HepG2 (cell line): Measurements from ENCODE around the gene BMX. TPM values are rescaled to one million over a fixed set of nuclear protein-coding genes. Genes with fewer than 3 reads are reported as not detected.

Experiments used
- ATAC-seq: fragments of 200-7000 bp; cut with Tn5 transposase; 3 replicates; pipeline ENCODE4 v1.9.1; 2020; ENCODE audit warnings: mild to moderate bottlenecking, moderate library complexity
- BruUV-seq: library from RNA; stranded (reverse); fragments of 400-500 nt; replicated peaks from 2 replicates; lab custom pipeline; 2021; lab: Mats Ljungman, UMichigan
- CTCF ChIA-PET: fragments of 300-600 bp; formaldehyde crosslinking; extraction: SDS; loops from one replicate; lab custom pipeline; 2021; ENCODE audit warnings: low total read pairs, inconsistent platforms, low intra/inter-chr PET ratio; lab: Yijun Ruan, JAX
- POLR2A ChIA-PET: fragments of 350-600 bp; sonication (Branson Sonifier 250); formaldehyde crosslinking; loops from one replicate; lab custom pipeline; 2020; ENCODE audit warnings: antibody characterized with exemption, inconsistent platforms; lab: Yijun Ruan, JAX
- DNase-seq: peaks from one replicate; pipeline ENCODE4 v3.0.0-alpha.2; 2015; ENCODE audit warnings: low spot score
- FAIRE-seq: peaks from 3 replicates; lab custom pipeline; 2011; peaks lifted over from hg19 to GRCh38; lab: Jason Lieb, UNC
- H2AFZ ChIP-seq: one replicate; pipeline ENCODE4 v1.6.1; 2011; ENCODE audit warnings: low read length, inconsistent platforms
- H3K27ac ChIP-seq: fragments of 300-600 bp; 3 replicates; pipeline ENCODE4 v1.8.0; 2011; ENCODE audit warnings: mixed run types, mild to moderate bottlenecking, mixed read lengths, low read length, inconsistent platforms; ENCODE audit not compliant: insufficient read depth; ENCODE audit errors: extremely low read length
- H3K27me3 ChIP-seq, 2 experiments: fragments of 200-600 bp in 1 of 2; 2 replicates in 1 of 2; 3 replicates in 1 of 2; pipeline versions ENCODE4 v1.6.0 to v1.8.0; 2011; ENCODE audit warnings: low read length in 2 of 2, mild to moderate bottlenecking in 2 of 2, moderate library complexity in 2 of 2, inconsistent platforms in 1 of 2; ENCODE audit not compliant: insufficient read depth in 2 of 2, control insufficient read depth in 1 of 2
- H3K36me3 ChIP-seq, 2 experiments: fragments of 200-600 bp in 1 of 2; replicated peaks in 1 of 2; 2 replicates in 1 of 2; 3 replicates in 1 of 2; pipeline versions ENCODE4 v1.5.1 to v1.8.0; 2011; ENCODE audit warnings: low read length in 2 of 2, inconsistent platforms in 1 of 2; ENCODE audit not compliant: insufficient read depth in 2 of 2, control insufficient read depth in 1 of 2
- H3K4me1 ChIP-seq: 2 replicates; pipeline ENCODE4 v1.5.1; 2012; ENCODE audit warnings: low read length, inconsistent platforms; ENCODE audit not compliant: insufficient read depth
- H3K4me2 ChIP-seq: 2 replicates; pipeline ENCODE4 v1.6.0; 2011; ENCODE audit warnings: low read depth, low read length, inconsistent platforms
- H3K4me3 ChIP-seq, 3 experiments: fragments of 200-600 bp in 1 of 3; sonication (generic), shearing (Covaris generic) in 1 of 3; replicated peaks in 1 of 3; 2 replicates each; pipeline ENCODE4 v1.5.1; 2011 to 2016; ENCODE audit warnings: low read length in 3 of 3, inconsistent platforms in 2 of 3, low read depth in 2 of 3, mild to moderate bottlenecking in 2 of 3, control low read depth in 1 of 3, mixed read lengths in 1 of 3; ENCODE audit not compliant: insufficient read depth in 1 of 3
- H3K79me2 ChIP-seq: one replicate; pipeline ENCODE4 v1.6.1; 2011; ENCODE audit warnings: low read length, inconsistent platforms; ENCODE audit not compliant: insufficient read depth
- H3K9ac ChIP-seq: 2 replicates; pipeline ENCODE4 v1.6.0; 2011; ENCODE audit warnings: mild to moderate bottlenecking, low read depth, low read length, inconsistent platforms; ENCODE audit not compliant: insufficient read depth
- H3K9me3 ChIP-seq: 2 replicates; pipeline ENCODE4 v1.5.1; 2012; ENCODE audit warnings: mild to moderate bottlenecking, low read length
- H4K20me1 ChIP-seq: 2 replicates; pipeline ENCODE4 v1.6.0; 2011; ENCODE audit warnings: inconsistent platforms, mild to moderate bottlenecking, low read length, moderate library complexity; ENCODE audit not compliant: insufficient read depth
- NFE2L2 ChIP-seq: fragments of 150-350 bp; IDR thresholded peaks from 2 replicates; pipeline ENCODE4 v1.6.1; 2014; ENCODE audit warnings: low read length
- WGBS: methylation state at CpG from one replicate; pipeline ENCODE4 v1.1.6; 2017; ENCODE audit warnings: low lambda C conversion rate; 5-methylcytosine and 5-hydroxymethylcytosine counted together
- in situ Hi-C: cut with HindIII; loops from 2 replicates; pipeline ENCODE4 v1.10.0; 2017; ENCODE audit warnings: low pct_unique_long_range_greater_than_20kb; ENCODE audit not compliant: extremely low pct_ligation_motif_present
- intact Hi-C: fragments of 100-400 bp; cut with micrococcal nuclease; formaldehyde crosslinking; loops from one replicate; pipeline ENCODE4 v1.10.0; 2022; ENCODE audit not compliant: unreplicated experiment
- polyA plus RNA-seq, 8 experiments: library from polyadenylated mRNA; depleted of rRNA in 3 of 8; stranded (reverse) in 7 of 8; unstranded in 1 of 8; fragments of >200 nt; fragmentation: Illumina TruSeq in 4 of 8; extraction: Trizol in 4 of 8; gene quantifications; 2 replicates each; pipeline versions ENCODE4 v1.2.1 to v1.2.3, GENCODE V29; 2011 to 2016; ENCODE audit warnings: low read depth in 4 of 8, missing spikeins in 1 of 8, mixed read lengths in 1 of 8; ENCODE audit not compliant: insufficient read depth in 1 of 8
- total RNA-seq, 5 experiments: library from RNA; depleted of rRNA; stranded (reverse); fragments of >200 nt; fragmentation: Illumina TruSeq; extraction: Trizol; gene quantifications; 2 replicates each; pipeline ENCODE4 v1.2.3, GENCODE V29; 2016; ENCODE audit warnings: low read depth in 1 of 5
- TF ChIP-seq, protein P1 (sequence below): sonication (generic); formaldehyde crosslinking; IDR thresholded peaks from 2 replicates; pipeline ENCODE4 v1.5.1; 2020; ENCODE audit warnings: missing genetic modification reagents, mild to moderate bottlenecking, borderline replicate concordance
- TF ChIP-seq, protein P2 (sequence below): sonication (generic); formaldehyde crosslinking; IDR thresholded peaks from 2 replicates; pipeline ENCODE4 v1.4.0; 2020; ENCODE audit warnings: mild to moderate bottlenecking, missing genetic modification reagents

The BMX gene
- total and polyA plus RNA-seq, 2 of the 13 experiments (the other 11 are each of a cell fraction or from before 2014, with no cell fraction given), result not detected

DNA sequence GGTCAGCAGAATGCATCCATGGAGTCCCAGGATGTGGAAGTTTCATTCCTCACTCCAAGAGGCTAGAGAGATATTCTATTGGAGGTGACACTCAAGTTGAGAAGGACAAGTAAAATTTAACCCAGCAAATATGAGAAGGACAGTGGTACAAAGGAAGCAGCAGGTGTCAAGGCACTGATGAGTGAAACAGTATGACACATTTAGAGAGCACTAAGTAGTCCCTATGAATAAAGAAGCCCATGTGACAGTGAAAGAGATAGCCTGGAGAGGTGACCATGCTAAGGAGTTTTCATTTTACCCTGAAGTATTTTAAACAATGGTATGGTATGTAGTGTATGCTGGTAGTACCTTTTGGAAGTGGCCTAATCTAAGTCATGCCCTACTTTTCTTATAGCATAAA, 9.2 kb downstream of the BMX start (continued):
- TF ChIP-seq, protein P1, sequence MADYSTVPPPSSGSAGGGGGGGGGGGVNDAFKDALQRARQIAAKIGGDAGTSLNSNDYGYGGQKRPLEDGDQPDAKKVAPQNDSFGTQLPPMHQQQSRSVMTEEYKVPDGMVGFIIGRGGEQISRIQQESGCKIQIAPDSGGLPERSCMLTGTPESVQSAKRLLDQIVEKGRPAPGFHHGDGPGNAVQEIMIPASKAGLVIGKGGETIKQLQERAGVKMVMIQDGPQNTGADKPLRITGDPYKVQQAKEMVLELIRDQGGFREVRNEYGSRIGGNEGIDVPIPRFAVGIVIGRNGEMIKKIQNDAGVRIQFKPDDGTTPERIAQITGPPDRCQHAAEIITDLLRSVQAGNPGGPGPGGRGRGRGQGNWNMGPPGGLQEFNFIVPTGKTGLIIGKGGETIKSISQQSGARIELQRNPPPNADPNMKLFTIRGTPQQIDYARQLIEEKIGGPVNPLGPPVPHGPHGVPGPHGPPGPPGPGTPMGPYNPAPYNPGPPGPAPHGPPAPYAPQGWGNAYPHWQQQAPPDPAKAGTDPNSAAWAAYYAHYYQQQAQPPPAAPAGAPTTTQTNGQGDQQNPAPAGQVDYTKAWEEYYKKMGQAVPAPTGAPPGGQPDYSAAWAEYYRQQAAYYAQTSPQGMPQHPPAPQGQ, result no peak

DNA sequence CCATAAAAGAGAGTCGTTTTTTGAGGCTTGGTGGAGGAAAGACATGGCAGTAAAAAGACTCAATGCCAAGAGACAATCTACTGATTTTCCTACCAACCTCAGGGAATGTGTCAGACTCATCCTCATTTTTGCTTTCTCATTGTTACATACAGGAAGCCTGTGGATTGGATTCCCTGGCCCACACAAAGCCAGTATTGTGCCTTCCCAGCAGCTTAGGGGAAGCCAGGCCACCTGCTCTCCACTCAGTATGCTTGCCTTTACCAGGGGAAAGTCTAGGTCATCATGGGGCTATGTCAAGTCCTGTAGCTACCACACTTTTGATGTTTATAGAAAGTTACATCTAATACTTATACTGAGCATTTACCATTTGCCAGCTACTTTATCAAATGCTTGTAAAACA, 11.0 kb downstream of the BMX start:
- Histone ChIP-seq H4K20me1 (no peaks in the 10 kb centered on the region), H3K4me3 (no peak overlapping the region), H3K9ac (no peak overlapping the region), H3K27ac (no peak overlapping the region), H3K27me3 (no peaks in the 10 kb centered on the region), H3K36me3 (no peaks in the 10 kb centered on the region), H3K79me2 (no peaks in the 10 kb centered on the region), H3K9me3 (no peaks in the 10 kb centered on the region), H3K4me2 (no peak overlapping the region), H2AFZ (no peak overlapping the region), H3K4me1 (no peaks in the 10 kb centered on the region)
- no TSS peak for BruUV-seq
- intact Hi-C loops, result no loop called here
- in situ Hi-C loops, result no loop called here
- TF ChIP-seq NFE2L2, result 0 out of 2 replicates have a peak, but pooled peaks have one; percentile 13
- TF ChIP-seq, protein P2, sequence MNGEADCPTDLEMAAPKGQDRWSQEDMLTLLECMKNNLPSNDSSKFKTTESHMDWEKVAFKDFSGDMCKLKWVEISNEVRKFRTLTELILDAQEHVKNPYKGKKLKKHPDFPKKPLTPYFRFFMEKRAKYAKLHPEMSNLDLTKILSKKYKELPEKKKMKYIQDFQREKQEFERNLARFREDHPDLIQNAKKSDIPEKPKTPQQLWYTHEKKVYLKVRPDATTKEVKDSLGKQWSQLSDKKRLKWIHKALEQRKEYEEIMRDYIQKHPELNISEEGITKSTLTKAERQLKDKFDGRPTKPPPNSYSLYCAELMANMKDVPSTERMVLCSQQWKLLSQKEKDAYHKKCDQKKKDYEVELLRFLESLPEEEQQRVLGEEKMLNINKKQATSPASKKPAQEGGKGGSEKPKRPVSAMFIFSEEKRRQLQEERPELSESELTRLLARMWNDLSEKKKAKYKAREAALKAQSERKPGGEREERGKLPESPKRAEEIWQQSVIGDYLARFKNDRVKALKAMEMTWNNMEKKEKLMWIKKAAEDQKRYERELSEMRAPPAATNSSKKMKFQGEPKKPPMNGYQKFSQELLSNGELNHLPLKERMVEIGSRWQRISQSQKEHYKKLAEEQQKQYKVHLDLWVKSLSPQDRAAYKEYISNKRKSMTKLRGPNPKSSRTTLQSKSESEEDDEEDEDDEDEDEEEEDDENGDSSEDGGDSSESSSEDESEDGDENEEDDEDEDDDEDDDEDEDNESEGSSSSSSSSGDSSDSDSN (CRISPR knock-in tag), result no peak
- 0% methylated on average over 1 of the region's 1 CpG for WGBS
- peak; percentile 72 for ATAC-seq
- POLR2A ChIA-PET, result no interaction called here
- CTCF ChIA-PET, result no interaction called here
- peak; percentile 30 for FAIRE-seq
- peak; percentile 31 for DNase-seq
